Fibroblast of pulmonary artery (primary cell): ENCODE results near the gene TBC1D1.

Experiments used
- DNase-seq: peaks from one replicate; pipeline ENCODE4 v3.0.0-alpha.2; 2010; ENCODE audit warnings: low read depth
- H3K4me3 ChIP-seq: replicated peaks from 2 replicates; pipeline ENCODE4 v1.5.1; 2011; ENCODE audit warnings: low read depth, mild to moderate bottlenecking, control low read depth, low read length, moderate library complexity
- TF ChIP-seq, protein P1 (sequence below): IDR thresholded peaks from 2 replicates; pipeline ENCODE4 v1.5.1; 2011; ENCODE audit warnings: mild to moderate bottlenecking, control low read depth, low read length, inconsistent platforms; ENCODE audit errors: missing control alignments

The TBC1D1 gene

GRCh38 chr4:37990731-37991245, 99.9 kb downstream of the TBC1D1 start:
- TF ChIP-seq, protein P1, sequence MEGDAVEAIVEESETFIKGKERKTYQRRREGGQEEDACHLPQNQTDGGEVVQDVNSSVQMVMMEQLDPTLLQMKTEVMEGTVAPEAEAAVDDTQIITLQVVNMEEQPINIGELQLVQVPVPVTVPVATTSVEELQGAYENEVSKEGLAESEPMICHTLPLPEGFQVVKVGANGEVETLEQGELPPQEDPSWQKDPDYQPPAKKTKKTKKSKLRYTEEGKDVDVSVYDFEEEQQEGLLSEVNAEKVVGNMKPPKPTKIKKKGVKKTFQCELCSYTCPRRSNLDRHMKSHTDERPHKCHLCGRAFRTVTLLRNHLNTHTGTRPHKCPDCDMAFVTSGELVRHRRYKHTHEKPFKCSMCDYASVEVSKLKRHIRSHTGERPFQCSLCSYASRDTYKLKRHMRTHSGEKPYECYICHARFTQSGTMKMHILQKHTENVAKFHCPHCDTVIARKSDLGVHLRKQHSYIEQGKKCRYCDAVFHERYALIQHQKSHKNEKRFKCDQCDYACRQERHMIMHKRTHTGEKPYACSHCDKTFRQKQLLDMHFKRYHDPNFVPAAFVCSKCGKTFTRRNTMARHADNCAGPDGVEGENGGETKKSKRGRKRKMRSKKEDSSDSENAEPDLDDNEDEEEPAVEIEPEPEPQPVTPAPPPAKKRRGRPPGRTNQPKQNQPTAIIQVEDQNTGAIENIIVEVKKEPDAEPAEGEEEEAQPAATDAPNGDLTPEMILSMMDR: no peak
- H3K4me3 ChIP-seq: no peak overlapping the region
- no peak for DNase-seq

DNA sequence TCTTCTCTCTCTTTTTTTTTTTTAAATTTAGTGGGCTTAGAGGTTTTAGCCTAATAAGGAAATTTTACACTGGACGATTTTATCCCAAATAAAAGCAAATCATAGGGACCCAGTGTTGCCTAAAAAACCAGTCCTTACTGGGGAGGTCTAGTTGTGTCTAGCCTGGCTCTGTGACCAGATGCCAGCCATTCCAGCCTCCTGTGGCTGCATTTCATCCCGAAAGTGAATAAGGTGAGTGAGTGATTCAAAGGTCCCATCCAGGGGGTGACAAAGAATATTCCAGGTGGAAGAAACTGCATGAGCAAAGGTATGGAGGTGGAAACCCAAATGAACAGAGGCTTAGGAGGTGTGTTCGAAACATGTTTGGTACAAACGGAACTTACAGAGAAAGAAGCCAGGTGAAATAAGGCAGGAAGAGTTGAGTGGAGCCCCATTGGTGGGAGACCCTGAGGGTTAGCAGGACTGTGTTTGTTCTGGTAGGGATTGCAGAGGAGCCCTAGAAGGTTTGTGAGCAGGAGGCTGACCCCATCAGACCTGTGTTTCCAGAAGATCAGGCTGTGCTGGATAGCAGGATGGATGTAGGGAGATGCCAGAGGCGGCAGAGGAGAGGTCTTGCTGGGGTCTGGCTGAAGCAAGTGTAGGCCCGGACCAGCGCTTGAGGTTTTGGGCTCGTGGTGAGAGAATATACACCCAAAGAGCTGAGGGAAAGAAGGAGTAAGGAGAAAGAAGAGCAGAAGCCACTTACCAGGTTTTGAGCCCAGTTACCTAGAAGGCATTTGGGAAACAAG, 100.9 kb downstream of the TBC1D1 start:
- no peak overlapping the region for H3K4me3 ChIP-seq
- no peak for DNase-seq
- TF ChIP-seq, protein P1: no peak

DNA sequence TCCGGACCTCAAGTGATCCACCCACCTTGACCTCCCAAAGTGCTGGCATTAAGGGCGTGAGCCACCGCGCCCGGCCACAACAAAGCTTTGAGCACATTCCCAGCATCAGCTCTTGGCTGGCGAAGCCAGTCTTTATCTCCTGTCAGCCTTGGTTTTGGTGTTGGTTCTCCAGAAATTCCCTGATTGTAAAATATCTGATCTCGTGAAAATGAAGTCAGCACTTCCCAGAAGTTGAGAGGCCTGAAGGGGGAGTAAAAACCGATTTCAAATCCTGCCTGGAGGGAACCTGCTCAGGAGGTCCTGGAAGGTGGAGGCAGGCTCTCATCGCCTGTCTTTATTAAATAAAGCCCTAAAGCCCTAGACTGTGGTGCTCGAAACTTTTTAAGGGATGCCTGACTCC, 102.9 kb downstream of the TBC1D1 start:
- no peak overlapping the region for H3K4me3 ChIP-seq
- DNase-seq: no peak
- TF ChIP-seq, protein P1: no peak

GRCh38 chr4:37994569-37994968, 103.7 kb downstream of the TBC1D1 start:
- H3K4me3 ChIP-seq: no peak overlapping the region
- DNase-seq: no peak
- TF ChIP-seq, protein P1: no peak

DNA sequence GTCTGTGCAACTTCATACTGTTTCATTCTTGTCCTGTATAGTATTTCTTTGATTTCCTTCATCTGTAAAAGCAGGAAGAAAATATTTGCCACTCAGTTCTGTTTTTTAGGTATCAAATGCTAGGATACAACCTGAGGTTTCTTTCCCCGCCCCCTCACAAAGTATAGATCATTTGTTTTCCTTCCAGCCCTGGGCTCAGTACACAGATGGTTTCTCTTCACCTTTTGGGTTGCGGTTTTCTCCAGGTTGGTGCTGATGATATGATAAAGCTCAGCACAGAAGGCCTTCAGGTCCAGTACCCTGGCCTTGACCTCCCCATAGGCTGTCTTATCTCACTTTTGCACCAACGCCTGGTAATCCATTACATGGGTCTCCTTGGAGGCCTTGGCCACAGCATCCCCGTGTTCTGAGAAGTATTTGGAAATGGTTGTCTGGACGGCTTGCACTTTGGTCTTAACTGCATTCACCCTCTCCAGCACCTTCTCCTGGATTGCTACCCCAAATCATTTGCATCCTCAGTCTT, 104.5 kb downstream of the TBC1D1 start:
- H3K4me3 ChIP-seq: no peak overlapping the region
- TF ChIP-seq, protein P1: no peak

GRCh38 chr4:37995981-37996775, 105.3 kb downstream of the TBC1D1 start:
- no peak for DNase-seq
- H3K4me3 ChIP-seq: no peak overlapping the region
- TF ChIP-seq, protein P1: no peak

More for the DNA sequence above, 104.5 kb downstream of the TBC1D1 start:
- no peak for DNase-seq
